HepG2 (cell line): ENCODE measurements around the gene DCAKD. TPM values are rescaled to one million over a fixed set of nuclear protein-coding genes. Genes with fewer than 3 reads are reported as not detected.

Experiments used
- ATAC-seq: fragments of 200-7000 bp; cut with Tn5 transposase; 3 replicates; pipeline ENCODE4 v1.9.1; 2020; ENCODE audit warnings: mild to moderate bottlenecking, moderate library complexity
- BruUV-seq: library from RNA; stranded (reverse); fragments of 400-500 nt; replicated peaks from 2 replicates; lab custom pipeline; 2021; lab: Mats Ljungman, UMichigan
- CTCF ChIA-PET: fragments of 300-600 bp; formaldehyde crosslinking; extraction: SDS; loops from one replicate; lab custom pipeline; 2021; ENCODE audit warnings: low total read pairs, inconsistent platforms, low intra/inter-chr PET ratio; lab: Yijun Ruan, JAX
- POLR2A ChIA-PET: fragments of 350-600 bp; sonication (Branson Sonifier 250); formaldehyde crosslinking; loops from one replicate; lab custom pipeline; 2020; ENCODE audit warnings: antibody characterized with exemption, inconsistent platforms; lab: Yijun Ruan, JAX
- DNase-seq: peaks from one replicate; pipeline ENCODE4 v3.0.0-alpha.2; 2015; ENCODE audit warnings: low spot score
- FAIRE-seq: peaks from 3 replicates; lab custom pipeline; 2011; peaks lifted over from hg19 to GRCh38; lab: Jason Lieb, UNC
- H2AFZ ChIP-seq: one replicate; pipeline ENCODE4 v1.6.1; 2011; ENCODE audit warnings: low read length, inconsistent platforms
- H3K27ac ChIP-seq: fragments of 300-600 bp; 3 replicates; pipeline ENCODE4 v1.8.0; 2011; ENCODE audit warnings: mixed run types, mild to moderate bottlenecking, mixed read lengths, low read length, inconsistent platforms; ENCODE audit not compliant: insufficient read depth; ENCODE audit errors: extremely low read length
- H3K27me3 ChIP-seq, 2 experiments: fragments of 200-600 bp in 1 of 2; 2 replicates in 1 of 2; 3 replicates in 1 of 2; pipeline versions ENCODE4 v1.6.0 to v1.8.0; 2011; ENCODE audit warnings: low read length in 2 of 2, mild to moderate bottlenecking in 2 of 2, moderate library complexity in 2 of 2, inconsistent platforms in 1 of 2; ENCODE audit not compliant: insufficient read depth in 2 of 2, control insufficient read depth in 1 of 2
- H3K36me3 ChIP-seq, 2 experiments: fragments of 200-600 bp in 1 of 2; replicated peaks in 1 of 2; 2 replicates in 1 of 2; 3 replicates in 1 of 2; pipeline versions ENCODE4 v1.5.1 to v1.8.0; 2011; ENCODE audit warnings: low read length in 2 of 2, inconsistent platforms in 1 of 2; ENCODE audit not compliant: insufficient read depth in 2 of 2, control insufficient read depth in 1 of 2
- H3K4me1 ChIP-seq: 2 replicates; pipeline ENCODE4 v1.5.1; 2012; ENCODE audit warnings: low read length, inconsistent platforms; ENCODE audit not compliant: insufficient read depth
- H3K4me2 ChIP-seq: 2 replicates; pipeline ENCODE4 v1.6.0; 2011; ENCODE audit warnings: low read depth, low read length, inconsistent platforms
- H3K4me3 ChIP-seq, 3 experiments: fragments of 200-600 bp in 1 of 3; sonication (generic), shearing (Covaris generic) in 1 of 3; replicated peaks in 1 of 3; 2 replicates each; pipeline ENCODE4 v1.5.1; 2011 to 2016; ENCODE audit warnings: low read length in 3 of 3, inconsistent platforms in 2 of 3, low read depth in 2 of 3, mild to moderate bottlenecking in 2 of 3, control low read depth in 1 of 3, mixed read lengths in 1 of 3; ENCODE audit not compliant: insufficient read depth in 1 of 3
- H3K79me2 ChIP-seq: one replicate; pipeline ENCODE4 v1.6.1; 2011; ENCODE audit warnings: low read length, inconsistent platforms; ENCODE audit not compliant: insufficient read depth
- H3K9ac ChIP-seq: 2 replicates; pipeline ENCODE4 v1.6.0; 2011; ENCODE audit warnings: mild to moderate bottlenecking, low read depth, low read length, inconsistent platforms; ENCODE audit not compliant: insufficient read depth
- H3K9me3 ChIP-seq: 2 replicates; pipeline ENCODE4 v1.5.1; 2012; ENCODE audit warnings: mild to moderate bottlenecking, low read length
- H4K20me1 ChIP-seq: 2 replicates; pipeline ENCODE4 v1.6.0; 2011; ENCODE audit warnings: inconsistent platforms, mild to moderate bottlenecking, low read length, moderate library complexity; ENCODE audit not compliant: insufficient read depth
- ADNP ChIP-seq: sonication (generic); formaldehyde crosslinking; IDR thresholded peaks from 2 replicates; pipeline ENCODE4 v1.4.0; 2020; ENCODE audit warnings: missing genetic modification reagents
- CREBL2 ChIP-seq: sonication (generic); formaldehyde crosslinking; IDR thresholded peaks from 2 replicates; pipeline ENCODE4 v1.8.1; 2023; ENCODE audit warnings: missing genetic modification reagents, mild to moderate bottlenecking, borderline replicate concordance
- CSRNP1 ChIP-seq: sonication (generic); formaldehyde crosslinking; IDR thresholded peaks from 2 replicates; pipeline ENCODE4 v1.8.1; 2023; ENCODE audit warnings: mild to moderate bottlenecking, missing genetic modification reagents
- FOXO1 ChIP-seq: sonication (generic); formaldehyde crosslinking; IDR thresholded peaks from 2 replicates; pipeline ENCODE4 v1.4.0; 2020; ENCODE audit warnings: missing genetic modification reagents
- HNF1A ChIP-seq, 2 experiments: sonication (generic) in 1 of 2; formaldehyde crosslinking in 1 of 2; IDR thresholded peaks; 2 replicates each; pipeline versions ENCODE4 v1.4.0 to v1.6.1; 2016 to 2020; ENCODE audit warnings: borderline replicate concordance in 1 of 2, low read depth in 1 of 2, mild to moderate bottlenecking in 1 of 2, missing genetic modification reagents in 1 of 2
- HNF4A ChIP-seq: sonication (generic); formaldehyde crosslinking; IDR thresholded peaks from 2 replicates; pipeline ENCODE4 v1.4.0; 2020; ENCODE audit warnings: missing genetic modification reagents
- IRF1 ChIP-seq: sonication (generic); formaldehyde crosslinking; IDR thresholded peaks from 2 replicates; pipeline ENCODE4 v1.4.0; 2020; ENCODE audit warnings: low read depth, mild to moderate bottlenecking, missing genetic modification reagents
- MLLT10 ChIP-seq: sonication (generic); formaldehyde crosslinking; IDR thresholded peaks from 2 replicates; pipeline ENCODE4 v1.4.0; 2020; ENCODE audit warnings: missing genetic modification reagents
- PHF21A ChIP-seq: sonication (generic); formaldehyde crosslinking; IDR thresholded peaks from 2 replicates; pipeline ENCODE4 v1.5.0; 2020; ENCODE audit warnings: mild to moderate bottlenecking, missing genetic modification reagents
- RARA ChIP-seq: IDR thresholded peaks from 2 replicates; pipeline ENCODE4 v1.6.1; 2016; ENCODE audit warnings: missing genetic modification reagents, missing compliant biosample characterization
- SALL2 ChIP-seq: sonication (generic); formaldehyde crosslinking; IDR thresholded peaks from 2 replicates; pipeline ENCODE4 v1.8.1; 2023; ENCODE audit warnings: mild to moderate bottlenecking, missing genetic modification reagents, inconsistent platforms
- SUZ12 ChIP-seq: fragments of 150-350 bp; IDR thresholded peaks from 2 replicates; pipeline ENCODE4 v1.6.1; 2014; ENCODE audit warnings: low read depth, low read length
- THAP11 ChIP-seq: IDR thresholded peaks from 2 replicates; pipeline ENCODE4 v1.6.1; 2016; ENCODE audit warnings: missing biosample characterization, missing genetic modification reagents
- YY1 ChIP-seq: IDR thresholded peaks from 2 replicates; pipeline ENCODE4 v1.6.1; 2011; ENCODE audit warnings: low read length, low read depth, moderate library complexity, mild to moderate bottlenecking; ENCODE audit not compliant: insufficient read depth, insufficient replicate concordance
- ZBTB1 ChIP-seq: sonication (generic); formaldehyde crosslinking; IDR thresholded peaks from 2 replicates; pipeline ENCODE4 v1.4.0; 2020; ENCODE audit warnings: missing genetic modification reagents, borderline replicate concordance
- ZFP82 ChIP-seq: sonication (generic); formaldehyde crosslinking; IDR thresholded peaks from 2 replicates; pipeline ENCODE4 v1.5.1; 2020; ENCODE audit warnings: mild to moderate bottlenecking, missing genetic modification reagents, borderline replicate concordance
- ZNF546 ChIP-seq: sonication (generic); formaldehyde crosslinking; conservative IDR thresholded peaks from 2 replicates; pipeline ENCODE4 v1.8.1; 2023; ENCODE audit warnings: mild to moderate bottlenecking, missing genetic modification reagents
- ZNF747 ChIP-seq: sonication (generic); formaldehyde crosslinking; IDR thresholded peaks from 2 replicates; pipeline ENCODE4 v1.8.1; 2023; ENCODE audit warnings: missing genetic modification reagents, mild to moderate bottlenecking, borderline replicate concordance
- ZNF879 ChIP-seq: sonication (generic); formaldehyde crosslinking; IDR thresholded peaks from 2 replicates; pipeline ENCODE4 v1.8.1; 2023; ENCODE audit warnings: missing genetic modification reagents
- WGBS: methylation state at CpG from one replicate; pipeline ENCODE4 v1.1.6; 2017; ENCODE audit warnings: low lambda C conversion rate; 5-methylcytosine and 5-hydroxymethylcytosine counted together
- in situ Hi-C: cut with HindIII; loops from 2 replicates; pipeline ENCODE4 v1.10.0; 2017; ENCODE audit warnings: low pct_unique_long_range_greater_than_20kb; ENCODE audit not compliant: extremely low pct_ligation_motif_present
- intact Hi-C: fragments of 100-400 bp; cut with micrococcal nuclease; formaldehyde crosslinking; loops from one replicate; pipeline ENCODE4 v1.10.0; 2022; ENCODE audit not compliant: unreplicated experiment
- polyA plus RNA-seq, 8 experiments: library from polyadenylated mRNA; depleted of rRNA in 3 of 8; stranded (reverse) in 7 of 8; unstranded in 1 of 8; fragments of >200 nt; fragmentation: Illumina TruSeq in 4 of 8; extraction: Trizol in 4 of 8; gene quantifications; 2 replicates each; pipeline versions ENCODE4 v1.2.1 to v1.2.3, GENCODE V29; 2011 to 2016; ENCODE audit warnings: low read depth in 4 of 8, missing spikeins in 1 of 8, mixed read lengths in 1 of 8; ENCODE audit not compliant: insufficient read depth in 1 of 8
- total RNA-seq, 5 experiments: library from RNA; depleted of rRNA; stranded (reverse); fragments of >200 nt; fragmentation: Illumina TruSeq; extraction: Trizol; gene quantifications; 2 replicates each; pipeline ENCODE4 v1.2.3, GENCODE V29; 2016; ENCODE audit warnings: low read depth in 1 of 5

DCAKD gene
- total and polyA plus RNA-seq, 2 of the 13 experiments (the other 11 are each of a cell fraction or from before 2014, with no cell fraction given): 25.9 to 29.2 TPM

- peak overlapping the region; percentile 95 for H3K4me2 ChIP-seq
- DNase-seq: no peak
- no peak overlapping the region for H3K27ac ChIP-seq
- no peaks in the 10 kb centered on the region for H4K20me1 ChIP-seq
- no peak for FAIRE-seq
- ChIA-PET POLR2A (no interaction called here), CTCF (interaction anchor here (1.3 to 4.8 kb wide), 2 partner anchors 98 to 107 kb away, joined by 4 to 24 read pairs; no protein-coding TSS in a partner anchor)
- no peak overlapping the region for H2AFZ ChIP-seq
- H3K9ac ChIP-seq: peak overlapping the region; percentile 45; the same call in 1 of the 2 replicates
- H3K4me3 ChIP-seq: peak overlapping the region; percentile 52 to 75 (median 71)
- intact Hi-C loops (no loop called here), in situ Hi-C loops (loop anchor here (5.0 to 25.0 kb wide), 2 partner anchors 96 to 231 kb away; no protein-coding TSS in a partner anchor)
- WGBS: 2% methylated on average over 3 of the region's 4 CpGs
- H3K79me2 ChIP-seq: no peaks in the 10 kb centered on the region
- H3K27me3 ChIP-seq: peaks cover 0 to 16% of the 10 kb centered on the region in 2 experiments; a peak in 2 of 5 replicates
- BruUV-seq: no TSS peak
- H3K9me3 ChIP-seq: no peaks in the 10 kb centered on the region
- H3K36me3 ChIP-seq: no peaks in the 10 kb centered on the region
- ATAC-seq: no peak
- H3K4me1 ChIP-seq: peaks cover 67% of the 10 kb centered on the region
- TF ChIP-seq ADNP (CRISPR knock-in tag) (no peak), PHF21A (CRISPR knock-in tag) (no peak), RARA (CRISPR knock-in tag) (no peak), MLLT10 (CRISPR knock-in tag) (no peak), SALL2 (CRISPR knock-in tag) (no peak), ZNF546 (CRISPR knock-in tag) (no peak; the same call in 1 of the 2 replicates), IRF1 (no peak), ZNF879 (CRISPR knock-in tag) (no peak), FOXO1 (CRISPR knock-in tag) (no peak), THAP11 (no peak), ZNF747 (no peak), HNF4A (no peak), SUZ12 (no peak), ZFP82 (CRISPR knock-in tag) (no peak), HNF1A (IDR thresholded peaks at IDR 0.05; ENCODE audit: low read depth) (no peak), HNF1A (CRISPR knock-in tag; IDR thresholded peaks at IDR 0.05; ENCODE audit: borderline replicate concordance) (0 out of 2 replicates have a peak, but pooled peaks have one; percentile 17), CREBL2 (CRISPR knock-in tag) (no peak), CSRNP1 (CRISPR knock-in tag) (0 out of 2 replicates have a peak, but pooled peaks have one; percentile 14), YY1 (peak; percentile 6), ZBTB1 (no peak)
Measured at GRCh38 chr17:45018514-45018847, 33.0 kb downstream of the DCAKD start.
